GM10266 (cell line): ENCODE data around the gene VPS8.

Experiments used
- DNase-seq: peaks from one replicate; pipeline ENCODE4 v3.0.0; 2012; ENCODE audit errors: extremely low spot score
- CTCF ChIP-seq: IDR thresholded peaks from 2 replicates; pipeline ENCODE4 v1.5.1; 2012; ENCODE audit warnings: mild to moderate bottlenecking, low read depth; ENCODE audit not compliant: control insufficient read depth, insufficient read depth; ENCODE audit errors: missing control alignments

VPS8 gene

GRCh38 chr3:185065059-185065458, 253.1 kb downstream of the VPS8 start:
- no peak for DNase-seq
- no peak for TF ChIP-seq CTCF

- TF ChIP-seq CTCF, result no peak
- no peak for DNase-seq
These were observed 254.3 kb downstream of the VPS8 start for GRCh38 chr3:185066251-185066650.

GRCh38 chr3:185067173-185067572, 255.2 kb downstream of the VPS8 start:
- DNase-seq, result no peak
- no peak for TF ChIP-seq CTCF

GRCh38 chr3:185069037-185070030, 257.4 kb downstream of the VPS8 start:
- DNase-seq, result no peak
- no peak for TF ChIP-seq CTCF

- no peak for DNase-seq
- TF ChIP-seq CTCF, result no peak
These were observed 258.7 kb downstream of the VPS8 start for GRCh38 chr3:185070491-185071286.

- TF ChIP-seq CTCF, result no peak
- DNase-seq, result no peak
These were observed 259.4 kb downstream of the VPS8 start for GRCh38 chr3:185071287-185071800.
